HPDE6-E6E7 (cell line): ENCODE results near the gene C1orf21.

Experiments
- DNase-seq: peaks from one replicate; pipeline ENCODE4 v3.0.0; 2011; ENCODE audit warnings: missing footprints; ENCODE audit errors: extremely low spot score

Gene C1orf21

GRCh38 chr1:184597650-184598357, 211.0 kb downstream of the C1orf21 start:
- DNase-seq: no peak

GRCh38 chr1:184598403-184599193, 211.8 kb downstream of the C1orf21 start:
- no peak for DNase-seq

- DNase-seq: no peak
These were observed 217.5 kb downstream of the C1orf21 start for GRCh38 chr1:184604152-184604900.

GRCh38 chr1:184605941-184606340, 219.1 kb downstream of the C1orf21 start:
- no peak for DNase-seq

- no peak for DNase-seq
These were observed 220.0 kb downstream of the C1orf21 start for GRCh38 chr1:184606786-184607185.

- no peak for DNase-seq
These were observed 221.8 kb downstream of the C1orf21 start for GRCh38 chr1:184608581-184608980.

- no peak for DNase-seq
These were observed 222.2 kb downstream of the C1orf21 start for GRCh38 chr1:184608990-184609389.

GRCh38 chr1:184610876-184611595, 224.2 kb downstream of the C1orf21 start:
- no peak for DNase-seq

- DNase-seq: peak; percentile 73
These were observed 225.4 kb downstream of the C1orf21 start for GRCh38 chr1:184612229-184612628.

GRCh38 chr1:184614667-184615066, 227.8 kb downstream of the C1orf21 start:
- DNase-seq: no peak

GRCh38 chr1:184615301-184615700, 228.5 kb downstream of the C1orf21 start:
- DNase-seq: no peak

- no peak for DNase-seq
These were observed 229.7 kb downstream of the C1orf21 start for GRCh38 chr1:184616504-184616903.

GRCh38 chr1:184617433-184618029, 230.7 kb downstream of the C1orf21 start:
- DNase-seq: no peak

GRCh38 chr1:184618851-184619250, 232.0 kb downstream of the C1orf21 start:
- no peak for DNase-seq

GRCh38 chr1:184620469-184620868, 233.6 kb downstream of the C1orf21 start:
- no peak for DNase-seq

GRCh38 chr1:184621260-184621659, 234.4 kb downstream of the C1orf21 start:
- no peak for DNase-seq

GRCh38 chr1:184622136-184622823, 235.5 kb downstream of the C1orf21 start:
- DNase-seq: no peak

- DNase-seq: no peak
These were observed 236.6 kb downstream of the C1orf21 start for GRCh38 chr1:184623404-184623803.

GRCh38 chr1:184624051-184624450, 237.2 kb downstream of the C1orf21 start:
- DNase-seq: no peak

- no peak for DNase-seq
These were observed 237.8 kb downstream of the C1orf21 start for GRCh38 chr1:184624626-184625025.

- DNase-seq: no peak
These were observed 238.4 kb downstream of the C1orf21 start for GRCh38 chr1:184625271-184625670.
